Keratinocyte (primary cell): ENCODE results near the gene SETBP1. TPM values are rescaled to one million over a fixed set of nuclear protein-coding genes. Genes with fewer than 3 reads are reported as not detected.

Experiments
- DNase-seq: peaks from one replicate; pipeline ENCODE4 v3.0.0-alpha.2; 2011; ENCODE audit warnings: low read depth, missing footprints, low spot score
- FAIRE-seq: peaks from 2 replicates; lab custom pipeline; 2011; peaks lifted over from hg19 to GRCh38; lab: Jason Lieb, UNC
- H2AFZ ChIP-seq: 2 replicates; pipeline ENCODE4 v1.6.0; 2012; ENCODE audit warnings: low read length, control low read depth, inconsistent platforms; ENCODE audit not compliant: control insufficient read depth
- H3K27ac ChIP-seq: 2 replicates; pipeline ENCODE4 v1.5.1; 2011; ENCODE audit warnings: low read length; ENCODE audit not compliant: control insufficient read depth, insufficient read depth
- H3K27me3 ChIP-seq: 3 replicates; pipeline ENCODE4 v1.6.0; 2011; ENCODE audit warnings: low read length; ENCODE audit not compliant: control insufficient read depth, insufficient read depth; ENCODE audit errors: extremely low read depth
- H3K36me3 ChIP-seq, 2 experiments: 2 replicates in 1 of 2; 3 replicates in 1 of 2; pipeline ENCODE4 v1.5.1; 2011; ENCODE audit warnings: low read length in 2 of 2, mild to moderate bottlenecking in 1 of 2; ENCODE audit not compliant: control insufficient read depth in 2 of 2, insufficient read depth in 2 of 2; ENCODE audit errors: extremely low read depth in 1 of 2
- H3K4me1 ChIP-seq: 3 replicates; pipeline ENCODE4 v1.5.1; 2011; ENCODE audit warnings: low read length; ENCODE audit not compliant: control insufficient read depth, insufficient read depth; ENCODE audit errors: extremely low read depth
- H3K4me2 ChIP-seq: 3 replicates; pipeline ENCODE4 v1.6.0; 2011; ENCODE audit warnings: low read depth, low read length; ENCODE audit not compliant: control insufficient read depth, insufficient read depth; ENCODE audit errors: extremely low read depth
- H3K4me3 ChIP-seq, 3 experiments: fragments of 200-600 bp in 1 of 3; sonication (generic) in 1 of 3; 2 replicates in 2 of 3; 3 replicates in 1 of 3; pipeline ENCODE4 v1.5.1; 2011 to 2016; ENCODE audit warnings: low read length in 3 of 3, mild to moderate bottlenecking in 3 of 3, control low read depth in 2 of 3, inconsistent platforms in 1 of 3, low read depth in 1 of 3, mixed read lengths in 1 of 3, mixed run types in 1 of 3, moderate library complexity in 1 of 3; ENCODE audit not compliant: control insufficient read depth in 2 of 3, insufficient read depth in 2 of 3; ENCODE audit errors: extremely low read depth in 1 of 3
- H3K79me2 ChIP-seq: 2 replicates; pipeline ENCODE4 v1.6.0; 2012; ENCODE audit warnings: low read length; ENCODE audit not compliant: control insufficient read depth, insufficient read depth
- H3K9ac ChIP-seq: 3 replicates; pipeline ENCODE4 v1.6.0; 2011; ENCODE audit warnings: low read length; ENCODE audit not compliant: control insufficient read depth, insufficient read depth; ENCODE audit errors: extremely low read depth
- H3K9me1 ChIP-seq: 3 replicates; pipeline ENCODE4 v1.6.0; 2011; ENCODE audit warnings: low read length; ENCODE audit not compliant: control insufficient read depth, insufficient read depth; ENCODE audit errors: extremely low read depth
- H3K9me3 ChIP-seq: 2 replicates; pipeline ENCODE4 v1.5.1; 2012; ENCODE audit warnings: low read depth, low read length; ENCODE audit not compliant: control insufficient read depth
- H4K20me1 ChIP-seq: 3 replicates; pipeline ENCODE4 v1.6.0; 2011; ENCODE audit warnings: low read length; ENCODE audit not compliant: control insufficient read depth, insufficient read depth; ENCODE audit errors: extremely low read depth
- CTCF ChIP-seq, 3 experiments: IDR thresholded peaks in 1 of 3; conservative IDR thresholded peaks in 1 of 3; optimal IDR thresholded peaks in 1 of 3; 2 replicates in 2 of 3; 3 replicates in 1 of 3; pipeline versions ENCODE3 to v1.5.1; 2011; ENCODE audit warnings: low read length in 3 of 3, mild to moderate bottlenecking in 3 of 3, moderate library complexity in 2 of 3, control low read depth in 1 of 3, inconsistent platforms in 1 of 3; ENCODE audit not compliant: insufficient read depth in 2 of 3; ENCODE audit errors: extremely low read depth in 1 of 3
- EZH2 ChIP-seq: IDR thresholded peaks from one replicate; pipeline ENCODE4 v1.6.1; 2012; ENCODE audit warnings: inconsistent platforms, mild to moderate bottlenecking, low read length, moderate library complexity
- dilution Hi-C: fragments of 300-500 bp; cut with MboI; formaldehyde crosslinking; loops from one replicate; pipeline ENCODE4 v1.7.0; 2020; ENCODE audit warnings: low sequenced_read_pairs; ENCODE audit not compliant: extremely low pct_ligation_motif_present
- polyA plus RNA-seq, 5 experiments: library from polyadenylated mRNA; depleted of rRNA in 3 of 5; stranded (reverse) in 3 of 5; stranded (forward) in 1 of 5; unstranded in 1 of 5; fragments of >200 nt; gene quantifications; 1 replicate in 1 of 5; 2 replicates in 3 of 5; 3 replicates in 1 of 5; pipeline versions ENCODE4 v1.2.1 to v1.2.3, GENCODE V29; 2011 to 2012; ENCODE audit warnings: missing spikeins in 2 of 5, low read depth in 1 of 5, low replicate concordance in 1 of 5

The SETBP1 gene
- polyA plus RNA-seq, 1 donor (not counting 4 experiments of a cell fraction or from before 2014, with no cell fraction given): 3.3 TPM

GRCh38 chr18:44974174-44974573, 293.5 kb downstream of the SETBP1 start:
- dilution Hi-C loops: no loop called here
- Histone ChIP-seq H3K36me3 (no peaks in the 10 kb centered on the region), H2AFZ (no peak overlapping the region), H3K9me1 (no peaks in the 10 kb centered on the region), H3K4me2 (no peak overlapping the region), H3K79me2 (no peaks in the 10 kb centered on the region), H3K27me3 (no peaks in the 10 kb centered on the region), H4K20me1 (no peaks in the 10 kb centered on the region), H3K4me3 (no peak overlapping the region), H3K4me1 (no peaks in the 10 kb centered on the region), H3K27ac (no peak overlapping the region), H3K9ac (no peak overlapping the region), H3K9me3 (no peaks in the 10 kb centered on the region)
- TF ChIP-seq EZH2 (no peak), CTCF (optimal IDR thresholded peaks at IDR 0.05 in 1 of 3, IDR thresholded peaks at IDR 0.05 in 1 of 3, conservative IDR thresholded peaks at IDR 0.05 in 1 of 3; ENCODE audit: extremely low read depth in 1 of 3, insufficient read depth in 2 of 3, low read length in 3 of 3) (no peak)
- DNase-seq (no peak), FAIRE-seq (no peak)

GRCh38 chr18:44977856-44978255, 297.2 kb downstream of the SETBP1 start:
- Histone ChIP-seq H3K9me3 (no peaks in the 10 kb centered on the region), H3K4me3 (no peak overlapping the region), H3K27me3 (no peaks in the 10 kb centered on the region), H3K9me1 (no peaks in the 10 kb centered on the region), H3K4me2 (no peak overlapping the region), H3K36me3 (no peaks in the 10 kb centered on the region), H3K27ac (no peak overlapping the region), H3K9ac (no peak overlapping the region), H2AFZ (no peak overlapping the region), H3K4me1 (no peaks in the 10 kb centered on the region), H3K79me2 (no peaks in the 10 kb centered on the region), H4K20me1 (no peaks in the 10 kb centered on the region)
- no peak for DNase-seq
- dilution Hi-C loops: no loop called here
- TF ChIP-seq EZH2 (no peak), CTCF (optimal IDR thresholded peaks at IDR 0.05 in 1 of 3, IDR thresholded peaks at IDR 0.05 in 1 of 3, conservative IDR thresholded peaks at IDR 0.05 in 1 of 3; ENCODE audit: extremely low read depth in 1 of 3, insufficient read depth in 2 of 3, low read length in 3 of 3) (no peak)
- no peak for FAIRE-seq
